Activated T-helper 2 cell treated with anti-CD3 and anti-CD28 coated beads, Interferon-gamma antibody, Interleukin-2, Interleukin-4, amounts not matched to agents 10 μg/mL and 5 μg/mL and 100 μg/mL, durations not matched to agents 14 hours and 24 hours and 36 hours (primary cell): ENCODE data around the gene DUOX2. TPM values are rescaled to one million over a fixed set of nuclear protein-coding genes. Genes with fewer than 3 reads are reported as not detected.

ENCODE experiments used
- DNase-seq: peaks from one replicate; pipeline ENCODE4 v3.0.0; 2021; ENCODE audit warnings: low spot score
- H3K27ac Mint-ChIP-seq: one replicate; pipeline ENCODE4 v1.8.0; 2021; ENCODE audit warnings: mixed read lengths
- H3K27me3 Mint-ChIP-seq: one replicate; pipeline ENCODE4 v1.8.0; 2021; ENCODE audit warnings: low read depth, mixed read lengths
- H3K36me3 Mint-ChIP-seq: one replicate; pipeline ENCODE4 v1.8.0; 2021; ENCODE audit warnings: low read depth, mixed read lengths
- H3K4me1 Mint-ChIP-seq: one replicate; pipeline ENCODE4 v1.8.0; 2021; ENCODE audit warnings: low read depth, mixed read lengths
- H3K4me3 Mint-ChIP-seq: one replicate; pipeline ENCODE4 v1.8.0; 2021; ENCODE audit warnings: low read depth, mild to moderate bottlenecking, moderate library complexity, mixed read lengths
- H3K9me3 Mint-ChIP-seq: one replicate; pipeline ENCODE4 v1.8.0; 2021; ENCODE audit warnings: mixed read lengths
- intact Hi-C: fragments of 100-400 bp; cut with micrococcal nuclease; formaldehyde crosslinking; loops from one replicate; pipeline ENCODE4 v1.15.1; 2023
- total RNA-seq: library from RNA; stranded (reverse); gene quantifications from 2 replicates; pipeline ENCODE4 v1.2.3, GENCODE V29; 2022

DUOX2 gene
- total RNA-seq, 1 donor from 2014 or later, result not detected

- Mint-ChIP-seq H3K4me3 (no peak overlapping the region), H3K9me3 (no peaks in the 10 kb centered on the region), H3K27me3 (peaks cover 47% of the 10 kb centered on the region), H3K36me3 (no peaks in the 10 kb centered on the region), H3K4me1 (peaks cover 1% of the 10 kb centered on the region), H3K27ac (no peak overlapping the region)
- intact Hi-C loops, result no loop called here
- no peak for DNase-seq
These were observed 8.7 kb upstream of the DUOX2 start for GRCh38 chr15:45122719-45123118.

- Mint-ChIP-seq H3K4me3 (no peak overlapping the region), H3K9me3 (no peaks in the 10 kb centered on the region), H3K4me1 (peaks cover 3% of the 10 kb centered on the region), H3K27ac (no peak overlapping the region), H3K36me3 (no peaks in the 10 kb centered on the region), H3K27me3 (peaks cover 50% of the 10 kb centered on the region)
- DNase-seq, result no peak
- intact Hi-C loops, result no loop called here
These were observed 7.9 kb upstream of the DUOX2 start for GRCh38 chr15:45121706-45122417.

- Mint-ChIP-seq H3K4me3 (no peak overlapping the region), H3K36me3 (no peaks in the 10 kb centered on the region), H3K27ac (no peak overlapping the region), H3K4me1 (peaks cover 5% of the 10 kb centered on the region), H3K27me3 (peaks cover 49% of the 10 kb centered on the region), H3K9me3 (no peaks in the 10 kb centered on the region)
- DNase-seq, result no peak
- intact Hi-C loops, result no loop called here
These were observed 7.0 kb upstream of the DUOX2 start for GRCh38 chr15:45121020-45121419.

GRCh38 chr15:45120081-45120972 lies 6.4 kb upstream of the DUOX2 start:
- Mint-ChIP-seq H3K36me3 (no peaks in the 10 kb centered on the region), H3K9me3 (no peaks in the 10 kb centered on the region), H3K4me1 (peaks cover 5% of the 10 kb centered on the region), H3K27ac (no peak overlapping the region), H3K4me3 (no peak overlapping the region), H3K27me3 (peaks cover 49% of the 10 kb centered on the region)
- no peak for DNase-seq
- intact Hi-C loops, result no loop called here

GRCh38 chr15:45118996-45119395 lies 5.0 kb upstream of the DUOX2 start:
- intact Hi-C loops, result no loop called here

GRCh38 chr15:45118131-45118588 lies 4.2 kb upstream of the DUOX2 start:
- peaks cover 59% of the 10 kb centered on the region for H3K27me3 Mint-ChIP-seq
- no peak overlapping the region for H3K27ac Mint-ChIP-seq
- intact Hi-C loops, result no loop called here

More at GRCh38 chr15:45118996-45119395, 5.0 kb upstream of the DUOX2 start:
- no peak for DNase-seq
- H3K27ac Mint-ChIP-seq, result no peak overlapping the region
- H3K9me3 Mint-ChIP-seq, result no peaks in the 10 kb centered on the region
- peaks cover 56% of the 10 kb centered on the region for H3K27me3 Mint-ChIP-seq
- H3K4me3 Mint-ChIP-seq, result no peak overlapping the region
- H3K36me3 Mint-ChIP-seq, result no peaks in the 10 kb centered on the region
- H3K4me1 Mint-ChIP-seq, result peaks cover 7% of the 10 kb centered on the region

GRCh38 chr15:45117308-45118130 lies 3.5 kb upstream of the DUOX2 start:
- no peak overlapping the region for H3K27ac Mint-ChIP-seq
- H3K9me3 Mint-ChIP-seq, result no peaks in the 10 kb centered on the region
- no peak for DNase-seq
- intact Hi-C loops, result no loop called here
- H3K36me3 Mint-ChIP-seq, result no peaks in the 10 kb centered on the region
- peaks cover 62% of the 10 kb centered on the region for H3K27me3 Mint-ChIP-seq
- peaks cover 9% of the 10 kb centered on the region for H3K4me1 Mint-ChIP-seq
- H3K4me3 Mint-ChIP-seq, result peak overlapping the region; percentile 52

More at GRCh38 chr15:45118131-45118588, 4.2 kb upstream of the DUOX2 start:
- Mint-ChIP-seq H3K36me3 (no peaks in the 10 kb centered on the region), H3K4me1 (peaks cover 9% of the 10 kb centered on the region), H3K4me3 (peak overlapping the region; percentile 52), H3K9me3 (no peaks in the 10 kb centered on the region)
- DNase-seq, result peak; percentile 78

- H3K36me3 Mint-ChIP-seq, result no peaks in the 10 kb centered on the region
- peaks cover 70% of the 10 kb centered on the region for H3K27me3 Mint-ChIP-seq
- no peak for DNase-seq
- intact Hi-C loops, result no loop called here
- H3K9me3 Mint-ChIP-seq, result no peaks in the 10 kb centered on the region
- peaks cover 14% of the 10 kb centered on the region for H3K4me1 Mint-ChIP-seq
- no peak overlapping the region for H3K4me3 Mint-ChIP-seq
- H3K27ac Mint-ChIP-seq, result no peak overlapping the region
These were observed 2.7 kb upstream of the DUOX2 start for GRCh38 chr15:45116482-45117307.

- Mint-ChIP-seq H3K27me3 (peaks cover 70% of the 10 kb centered on the region), H3K9me3 (no peaks in the 10 kb centered on the region), H3K4me1 (peaks cover 14% of the 10 kb centered on the region), H3K36me3 (no peaks in the 10 kb centered on the region), H3K27ac (no peak overlapping the region), H3K4me3 (no peak overlapping the region)
- intact Hi-C loops, result no loop called here
- DNase-seq, result no peak
These were observed 2.1 kb upstream of the DUOX2 start for GRCh38 chr15:45116006-45116481.

GRCh38 chr15:45115312-45115820 lies 1.4 kb upstream of the DUOX2 start:
- intact Hi-C loops, result no loop called here
- Mint-ChIP-seq H3K4me1 (peaks cover 14% of the 10 kb centered on the region), H3K27ac (no peak overlapping the region), H3K27me3 (peaks cover 70% of the 10 kb centered on the region), H3K9me3 (no peaks in the 10 kb centered on the region), H3K4me3 (no peak overlapping the region), H3K36me3 (no peaks in the 10 kb centered on the region)
- no peak for DNase-seq

GRCh38 chr15:45114751-45115085 lies 746 bp upstream of the DUOX2 start:
- no peak overlapping the region for H3K4me3 Mint-ChIP-seq
- no peaks in the 10 kb centered on the region for H3K9me3 Mint-ChIP-seq
- H3K27me3 Mint-ChIP-seq, result peaks cover 77% of the 10 kb centered on the region
- DNase-seq, result no peak
- no peak overlapping the region for H3K27ac Mint-ChIP-seq
- no peaks in the 10 kb centered on the region for H3K36me3 Mint-ChIP-seq
- intact Hi-C loops, result no loop called here
- peaks cover 14% of the 10 kb centered on the region for H3K4me1 Mint-ChIP-seq
